Prostate gland (tissue), 2 donors: ENCODE data around the gene TARS1. TPM values are rescaled to one million over a fixed set of nuclear protein-coding genes. Genes with fewer than 3 reads are reported as not detected.

Experiments
- DNase-seq: peaks from one replicate; pipeline ENCODE4 v3.0.0-alpha.2; 2019; ENCODE audit warnings: low spot score
- H3K27ac ChIP-seq, 2 donors: fragments of 200-600 bp; sonication (generic); 2 replicates each; pipeline ENCODE4 v1.5.1; 2017 to 2019
- H3K27me3 ChIP-seq: fragments of 200-600 bp; sonication (generic); replicated peaks from 2 replicates; pipeline ENCODE4 v1.5.1; 2019; ENCODE audit not compliant: insufficient read depth
- H3K36me3 ChIP-seq, 2 donors: fragments of 200-600 bp; sonication (generic); 1 replicate in 1 of 2; 2 replicates in 1 of 2; pipeline versions ENCODE4 v1.5.1 to v1.8.1; 2017 to 2019
- H3K4me1 ChIP-seq: fragments of 200-600 bp; sonication (generic); replicated peaks from 2 replicates; pipeline ENCODE4 v1.5.1; 2019
- H3K4me3 ChIP-seq, 2 donors: fragments of 200-600 bp; sonication (generic); 2 replicates each; pipeline ENCODE4 v1.5.1; 2017 to 2019
- H3K9me3 ChIP-seq: fragments of 200-600 bp; sonication (generic); 2 replicates; pipeline ENCODE4 v1.5.1; 2017
- CTCF ChIP-seq, 4 experiments: fragments of 200-600 bp in 2 of 4; fragments of 450-650 bp in 2 of 4; sonication (generic) in 2 of 4; IDR thresholded peaks; 1 replicate in 3 of 4; 2 replicates in 1 of 4; pipeline ENCODE4 v1.5.1; 2016 to 2019; ENCODE audit warnings: antibody characterized with exemption in 4 of 4, mild to moderate bottlenecking in 2 of 4, moderate library complexity in 2 of 4
- POLR2A ChIP-seq: fragments of 450-650 bp; IDR thresholded peaks from one replicate; pipeline ENCODE4 v1.6.1; 2016; ENCODE audit warnings: antibody characterized with exemption, mild to moderate bottlenecking
- POLR2AphosphoS5 ChIP-seq: sonication (generic); formaldehyde crosslinking; IDR thresholded peaks from one replicate; pipeline ENCODE4 v1.6.1; 2017; ENCODE audit warnings: antibody characterized with exemption
- WGBS: methylation state at CpG from one replicate; pipeline ENCODE4 v1.1.5; 2018; 5-methylcytosine and 5-hydroxymethylcytosine counted together
- intact Hi-C: fragments of 100-400 bp; cut with DNase I; formaldehyde crosslinking; loops from one replicate; pipeline ENCODE4 v1.14.2; 2022
- total RNA-seq, 2 donors: library from RNA; depleted of rRNA; stranded (reverse); fragments of >200 nt; gene quantifications; one replicate each; pipeline ENCODE4 v1.1.0, GENCODE V29; 2016

Gene TARS1
- total RNA-seq, 2 donors from 2014 or later: 27.4 to 65.9 TPM

DNA sequence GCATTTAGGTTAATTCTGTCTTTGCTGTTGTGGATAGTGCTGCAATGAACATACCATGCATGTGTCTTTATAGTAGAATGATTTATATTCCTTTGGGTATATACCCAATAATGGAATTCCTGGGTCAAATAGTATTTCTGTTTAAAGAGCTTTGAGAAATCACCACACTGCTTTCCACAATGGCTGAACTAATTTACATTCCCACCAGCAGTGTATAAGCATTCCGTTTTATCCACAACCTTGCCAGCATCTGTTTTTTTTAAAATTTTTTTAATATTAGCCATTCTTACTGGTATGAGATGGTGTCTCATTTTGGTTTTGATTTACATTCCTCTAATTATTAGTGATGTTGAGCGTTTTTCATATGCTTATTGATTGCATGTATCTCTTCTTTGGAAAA lies 15.5 kb upstream of the TARS1 start:
- no peak for DNase-seq
- WGBS: 67% methylated on average over 2 of the region's 2 CpGs
- Histone ChIP-seq H3K4me3 (no peak overlapping the region), H3K27ac (no peak overlapping the region), H3K4me1 (no peaks in the 10 kb centered on the region), H3K27me3 (no peaks in the 10 kb centered on the region), H3K36me3 (no peaks in the 10 kb centered on the region), H3K9me3 (no peaks in the 10 kb centered on the region)
- TF ChIP-seq POLR2A (no peak), CTCF (IDR thresholded peaks at IDR 0.05) (no peak), POLR2AphosphoS5 (no peak)
- intact Hi-C loops: loop anchor here (10.0 kb wide), 1 partner anchor 711 kb away; the partner anchor contains the start of gene NPR3

GRCh38 chr5:33430983-33431382 lies 9.8 kb upstream of the TARS1 start:
- H3K4me3 ChIP-seq: no peak overlapping the region
- H3K27ac ChIP-seq: no peak overlapping the region
- TF ChIP-seq POLR2A (no peak), POLR2AphosphoS5 (no peak), CTCF (IDR thresholded peaks at IDR 0.05) (no peak)
- no peaks in the 10 kb centered on the region for H3K36me3 ChIP-seq
- no peaks in the 10 kb centered on the region for H3K9me3 ChIP-seq
- no peaks in the 10 kb centered on the region for H3K4me1 ChIP-seq
- intact Hi-C loops: loop anchor here (5.0 to 10.0 kb wide), 3 partner anchors 506 to 1034 kb away; partner anchors contain the start of gene RXFP3
- no peak for DNase-seq
- H3K27me3 ChIP-seq: no peaks in the 10 kb centered on the region
- 41% methylated on average over 1 of the region's 1 CpG for WGBS

DNA sequence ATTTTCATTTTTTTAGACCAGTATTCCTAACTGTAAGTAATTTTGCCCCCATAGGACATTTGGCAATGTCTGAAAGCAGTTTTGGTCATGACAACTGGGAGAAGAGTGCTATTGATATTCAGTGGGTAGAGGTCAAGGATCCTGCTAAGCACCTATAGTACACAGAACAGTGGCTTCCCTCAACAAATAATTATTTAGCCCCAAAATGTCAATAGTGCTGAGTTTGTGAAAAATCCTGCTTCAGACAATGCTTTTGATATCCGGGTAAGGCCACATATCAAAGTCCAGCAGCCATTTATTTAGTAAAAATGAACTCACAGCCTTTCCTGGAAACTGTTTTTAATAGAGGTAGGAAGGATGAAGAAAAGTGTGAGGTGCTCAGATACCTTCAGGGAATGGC lies 8.1 kb upstream of the TARS1 start:
- H3K27me3 ChIP-seq: no peaks in the 10 kb centered on the region
- H3K27ac ChIP-seq: no peak overlapping the region
- TF ChIP-seq POLR2A: no peak
- no peak for TF ChIP-seq CTCF (IDR thresholded peaks at IDR 0.05)
- no peak for TF ChIP-seq POLR2AphosphoS5
- H3K4me3 ChIP-seq: no peak overlapping the region
- no peaks in the 10 kb centered on the region for H3K9me3 ChIP-seq
- H3K4me1 ChIP-seq: no peaks in the 10 kb centered on the region
- H3K36me3 ChIP-seq: no peaks in the 10 kb centered on the region
- intact Hi-C loops: loop anchor here (5.0 to 10.0 kb wide), 3 partner anchors 505 to 1032 kb away; partner anchors contain the start of gene RXFP3
- DNase-seq: no peak
- WGBS: 85% methylated on average over 1 of the region's 1 CpG

- intact Hi-C loops: loop anchor here (5.0 to 10.0 kb wide), 3 partner anchors 504 to 1031 kb away; partner anchors contain the start of gene RXFP3
- no peak for TF ChIP-seq CTCF (IDR thresholded peaks at IDR 0.05)
- no peak for TF ChIP-seq POLR2AphosphoS5
- no peak for TF ChIP-seq POLR2A
- H3K9me3 ChIP-seq: no peaks in the 10 kb centered on the region
- H3K27ac ChIP-seq: no peak overlapping the region
- H3K4me3 ChIP-seq: no peak overlapping the region
- no peaks in the 10 kb centered on the region for H3K27me3 ChIP-seq
- no peak for DNase-seq
- WGBS: 32% methylated on average over 4 of the region's 4 CpGs
- no peaks in the 10 kb centered on the region for H3K4me1 ChIP-seq
- no peaks in the 10 kb centered on the region for H3K36me3 ChIP-seq
Observed at GRCh38 chr5:33433303-33434240, 7.2 kb upstream of the TARS1 start.
